BE2C (cell line): ENCODE data around the gene YTHDF1.
A peak's percentile ranks its signal among the peaks of the same experiment; 100 is the strongest.
"Not testable (repeated sequence)": the region's sequence is repeated elsewhere in the genome, so short reads cannot be mapped to it uniquely, and the experiment has no call there.

Experiments
- DNase-seq: peaks from one replicate; pipeline ENCODE4 v3.0.0-alpha.2; 2020
- H3K27me3 ChIP-seq: fragments of 250-450 bp; sonication (Bioruptor Pico); 2 replicates; pipeline ENCODE4 v1.5.1; 2020; ENCODE audit warnings: mild to moderate bottlenecking
- H3K36me3 ChIP-seq: fragments of 250-450 bp; sonication (Bioruptor Pico); 2 replicates; pipeline ENCODE4 v1.5.1; 2020; ENCODE audit warnings: mild to moderate bottlenecking
- H3K4me1 ChIP-seq: fragments of 250-450 bp; sonication (Bioruptor Pico); 2 replicates; pipeline ENCODE4 v1.5.1; 2020
- H3K4me3 ChIP-seq: 2 replicates; pipeline ENCODE4 v1.5.1; 2011; ENCODE audit warnings: low read depth, low read length
- H3K9me3 ChIP-seq: fragments of 250-450 bp; sonication (Bioruptor Pico); 2 replicates; pipeline ENCODE4 v1.5.1; 2020
- TF ChIP-seq, protein P1 (sequence below): IDR thresholded peaks from 2 replicates; pipeline ENCODE4 v1.5.1; 2012; ENCODE audit warnings: mild to moderate bottlenecking, low read depth, low read length

YTHDF1 gene

DNA sequence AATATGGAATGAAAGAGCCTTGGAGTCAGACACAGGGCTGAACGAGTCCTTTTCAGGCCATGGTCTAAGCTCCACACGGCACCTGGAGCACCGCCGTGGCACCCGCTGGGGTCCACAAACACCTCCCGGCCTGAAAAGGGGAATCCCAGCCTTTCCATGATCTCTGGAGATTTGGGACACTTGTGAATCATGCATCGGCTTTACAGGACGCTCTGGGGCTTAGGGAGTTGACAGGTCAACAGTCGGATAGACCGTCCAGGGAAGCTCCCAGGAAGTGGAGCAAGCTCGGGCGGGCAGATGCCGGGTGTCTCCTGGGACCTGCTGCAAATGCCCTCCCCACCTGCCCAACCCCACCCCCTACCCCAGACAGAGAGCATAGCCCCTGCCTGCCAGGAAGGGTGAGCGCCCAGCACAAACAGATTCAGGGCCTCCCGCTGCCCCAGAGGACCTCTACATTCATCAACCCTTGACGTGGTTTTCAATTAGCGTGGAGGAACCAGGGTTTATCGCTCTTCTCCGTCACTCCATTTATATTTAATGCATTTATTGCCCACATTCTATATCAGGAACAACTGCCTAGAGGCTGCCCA lies 53.6 kb downstream of the YTHDF1 start:
- no peaks in the 10 kb centered on the region for H3K36me3 ChIP-seq
- no peaks in the 10 kb centered on the region for H3K9me3 ChIP-seq
- H3K4me3 ChIP-seq = no peak overlapping the region
- TF ChIP-seq, protein P1, sequence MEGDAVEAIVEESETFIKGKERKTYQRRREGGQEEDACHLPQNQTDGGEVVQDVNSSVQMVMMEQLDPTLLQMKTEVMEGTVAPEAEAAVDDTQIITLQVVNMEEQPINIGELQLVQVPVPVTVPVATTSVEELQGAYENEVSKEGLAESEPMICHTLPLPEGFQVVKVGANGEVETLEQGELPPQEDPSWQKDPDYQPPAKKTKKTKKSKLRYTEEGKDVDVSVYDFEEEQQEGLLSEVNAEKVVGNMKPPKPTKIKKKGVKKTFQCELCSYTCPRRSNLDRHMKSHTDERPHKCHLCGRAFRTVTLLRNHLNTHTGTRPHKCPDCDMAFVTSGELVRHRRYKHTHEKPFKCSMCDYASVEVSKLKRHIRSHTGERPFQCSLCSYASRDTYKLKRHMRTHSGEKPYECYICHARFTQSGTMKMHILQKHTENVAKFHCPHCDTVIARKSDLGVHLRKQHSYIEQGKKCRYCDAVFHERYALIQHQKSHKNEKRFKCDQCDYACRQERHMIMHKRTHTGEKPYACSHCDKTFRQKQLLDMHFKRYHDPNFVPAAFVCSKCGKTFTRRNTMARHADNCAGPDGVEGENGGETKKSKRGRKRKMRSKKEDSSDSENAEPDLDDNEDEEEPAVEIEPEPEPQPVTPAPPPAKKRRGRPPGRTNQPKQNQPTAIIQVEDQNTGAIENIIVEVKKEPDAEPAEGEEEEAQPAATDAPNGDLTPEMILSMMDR = no peak
- DNase-seq = no peak
- H3K4me1 ChIP-seq = no peaks in the 10 kb centered on the region; the same call in 1 of the 2 replicates
- peaks cover 6% of the 10 kb centered on the region for H3K27me3 ChIP-seq

DNA sequence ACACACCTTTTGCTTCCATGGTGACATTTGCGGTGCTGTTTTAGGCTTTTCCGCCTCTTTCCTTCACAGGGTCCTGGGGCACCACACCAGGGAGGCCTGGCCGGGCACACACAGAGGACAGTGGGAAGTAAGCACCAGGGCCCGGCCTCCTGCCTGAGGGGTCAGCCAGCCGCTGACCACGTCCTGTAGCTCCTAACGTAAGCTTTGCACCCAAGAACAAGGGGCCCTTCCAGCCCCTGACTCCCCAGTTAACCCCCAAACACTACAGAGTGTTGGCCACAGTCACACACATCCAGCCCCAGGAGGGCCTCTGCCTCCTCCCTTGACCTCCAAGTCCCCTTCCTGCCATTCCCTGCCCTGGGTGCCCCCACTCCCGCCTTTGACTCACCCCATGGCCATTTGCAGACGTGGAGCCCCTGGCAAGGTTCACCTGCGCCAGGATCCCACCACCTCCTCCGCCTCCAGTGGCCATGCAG lies 54.7 kb downstream of the YTHDF1 start:
- no peak for DNase-seq
- TF ChIP-seq, protein P1 = no peak
- Histone ChIP-seq H3K27me3 (peaks cover 11% of the 10 kb centered on the region), H3K4me3 (no peak overlapping the region), H3K36me3 (no peaks in the 10 kb centered on the region), H3K4me1 (no peaks in the 10 kb centered on the region; the same call in 1 of the 2 replicates), H3K9me3 (no peaks in the 10 kb centered on the region)

DNA sequence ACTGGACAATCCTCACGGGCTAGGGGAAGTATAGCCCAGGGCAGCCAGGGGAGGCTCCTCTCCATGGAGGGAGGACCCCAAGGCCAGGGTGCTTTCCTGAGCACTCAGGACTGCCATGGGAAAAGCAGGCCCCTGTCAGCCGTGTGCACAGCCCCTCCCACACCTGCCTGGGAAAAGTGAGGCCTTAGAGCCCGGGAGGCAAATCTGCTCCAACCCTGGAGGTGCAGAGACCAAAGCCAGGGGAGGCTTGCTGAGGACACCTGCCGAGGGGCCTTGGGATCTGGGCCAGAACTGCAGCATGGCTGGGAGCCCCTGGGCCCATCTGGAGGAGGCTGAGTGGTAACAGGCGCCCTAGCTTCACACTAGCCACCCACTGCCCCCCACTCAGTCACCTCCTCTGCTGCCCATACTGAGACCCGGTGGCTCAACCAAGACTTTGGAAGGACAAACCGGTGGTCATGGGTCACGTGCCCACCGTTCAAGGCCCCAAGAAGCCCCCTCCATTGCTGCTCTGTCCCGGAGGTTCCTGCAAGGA lies 55.2 kb downstream of the YTHDF1 start:
- H3K4me3 ChIP-seq = no peak overlapping the region
- H3K36me3 ChIP-seq = no peaks in the 10 kb centered on the region
- peak; percentile 8 for DNase-seq
- H3K4me1 ChIP-seq = no peaks in the 10 kb centered on the region; the same call in 1 of the 2 replicates
- H3K27me3 ChIP-seq = peaks cover 16% of the 10 kb centered on the region
- TF ChIP-seq, protein P1 = no peak
- no peaks in the 10 kb centered on the region for H3K9me3 ChIP-seq

DNA sequence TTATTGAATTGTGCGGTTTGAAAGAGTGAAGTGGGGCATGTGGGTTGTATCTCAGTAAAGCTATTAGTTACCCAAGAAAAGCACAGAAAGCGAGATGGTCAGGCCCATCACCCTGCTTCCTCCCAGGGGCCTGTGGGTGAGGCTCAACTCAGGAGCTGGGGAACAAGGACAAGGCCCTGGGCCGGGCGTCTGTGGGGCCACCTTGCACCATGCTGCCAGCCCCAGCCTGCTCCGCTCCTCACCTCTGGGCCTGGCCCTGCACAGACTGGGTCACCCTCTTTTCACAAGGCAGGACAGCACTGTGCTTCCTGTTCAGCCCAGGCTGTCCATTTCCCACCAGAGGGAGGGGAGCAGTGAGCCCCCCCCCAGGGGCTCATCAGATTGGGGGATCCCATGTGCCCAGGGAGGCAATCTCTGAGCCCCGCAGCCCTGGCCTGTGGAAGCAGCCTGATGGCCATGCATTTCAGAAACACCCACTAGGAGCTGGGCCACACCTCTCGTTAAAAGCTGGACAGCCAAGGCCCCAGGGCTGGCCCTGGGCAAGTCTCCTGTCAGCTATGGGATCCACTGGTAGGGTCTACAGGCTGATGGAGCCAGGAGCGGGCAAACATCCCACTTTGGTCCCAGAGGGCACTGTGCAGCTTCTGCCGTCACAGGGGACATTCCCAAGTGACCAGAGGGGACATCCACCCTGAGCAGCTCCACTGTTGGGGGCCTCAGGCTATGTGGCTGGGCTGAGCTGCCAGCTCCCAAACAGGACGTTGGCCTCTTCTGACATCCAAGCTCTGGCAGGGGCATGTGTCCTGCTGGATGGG lies 55.9 kb downstream of the YTHDF1 start:
- H3K4me1 ChIP-seq = no peaks in the 10 kb centered on the region; the same call in 1 of the 2 replicates
- peaks cover 23% of the 10 kb centered on the region for H3K27me3 ChIP-seq
- H3K9me3 ChIP-seq = no peaks in the 10 kb centered on the region
- no peak overlapping the region for H3K4me3 ChIP-seq
- H3K36me3 ChIP-seq = no peaks in the 10 kb centered on the region
- TF ChIP-seq, protein P1 = no peak
- DNase-seq = peak; percentile 6

DNA sequence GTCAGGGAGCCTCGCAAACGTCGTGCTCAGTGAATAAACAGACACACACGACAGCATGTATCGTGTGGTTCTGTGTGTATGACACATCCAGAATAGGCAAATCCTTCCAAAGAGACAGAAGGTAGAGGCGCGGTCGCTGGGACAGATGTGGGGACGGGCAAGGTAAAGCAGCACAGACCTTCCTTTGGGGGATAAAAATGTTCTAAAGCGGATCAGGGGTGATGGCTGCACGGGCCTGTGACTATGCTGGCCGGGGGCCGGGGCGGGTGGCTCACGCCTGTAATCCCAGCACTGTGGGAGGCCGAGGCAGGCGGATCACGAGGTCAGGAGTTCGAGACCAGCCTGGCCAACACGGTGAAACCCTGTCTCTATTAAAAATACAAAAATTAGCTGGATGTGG lies 56.7 kb downstream of the YTHDF1 start:
- H3K36me3 ChIP-seq, H3K9me3 ChIP-seq, H3K4me3 ChIP-seq, H3K4me1 ChIP-seq: not testable (repeated sequence)
- DNase-seq = peak; percentile 1
- H3K27me3 ChIP-seq = peaks cover 27% of the 10 kb centered on the region

DNA sequence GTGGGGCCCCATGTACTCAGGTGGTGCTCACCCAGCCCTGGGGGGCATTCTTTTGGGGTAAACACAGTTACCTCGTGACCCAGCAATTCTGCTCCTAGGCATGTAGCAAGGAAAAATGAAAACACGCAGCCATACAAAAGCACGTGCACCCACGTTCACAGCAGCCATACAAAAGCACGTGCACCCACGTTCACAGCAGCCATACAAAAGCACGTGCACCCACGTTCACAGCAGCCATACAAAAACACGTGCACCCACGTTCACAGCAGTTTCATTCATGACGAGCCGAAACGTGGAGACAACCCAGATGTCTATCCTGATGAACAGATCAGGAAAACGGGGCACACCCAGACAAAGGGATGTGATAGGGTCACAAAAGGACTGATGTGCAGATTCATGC lies 57.1 kb downstream of the YTHDF1 start:
- DNase-seq = no peak
- Histone ChIP-seq H3K27me3 (peaks cover 31% of the 10 kb centered on the region), H3K36me3 (no peaks in the 10 kb centered on the region), H3K4me3 (no peak overlapping the region), H3K9me3 (no peaks in the 10 kb centered on the region), H3K4me1 (no peaks in the 10 kb centered on the region; the same call in 1 of the 2 replicates)
- TF ChIP-seq, protein P1 = no peak
